H9 (cell line): ENCODE results near the gene PDZD8. TPM values are rescaled to one million over a fixed set of nuclear protein-coding genes. Genes with fewer than 3 reads are reported as not detected.
A peak's percentile ranks its signal among the peaks of the same experiment; 100 is the strongest.

Experiments
- DNase-seq: peaks from one replicate; pipeline ENCODE4 v3.0.0-alpha.2; 2017
- H2AFZ ChIP-seq: one replicate; pipeline ENCODE4 v1.6.1; 2013; ENCODE audit warnings: mild to moderate bottlenecking, low read length, control low read depth, moderate library complexity
- H2AK5ac ChIP-seq: 2 replicates; pipeline ENCODE4 v1.6.1; 2013; ENCODE audit warnings: low read length, control low read depth, mixed read lengths; ENCODE audit not compliant: insufficient read length
- H2BK120ac ChIP-seq: one replicate; pipeline ENCODE4 v1.6.1; 2013; ENCODE audit warnings: low read depth, mild to moderate bottlenecking, low read length, control low read depth, inconsistent platforms; ENCODE audit not compliant: poor library complexity, severe bottlenecking
- H2BK12ac ChIP-seq: 2 replicates; pipeline ENCODE4 v1.6.1; 2013; ENCODE audit warnings: low read length, control low read depth, mixed read lengths, low read depth; ENCODE audit not compliant: insufficient read length
- H2BK15ac ChIP-seq: 2 replicates; pipeline ENCODE4 v1.6.1; 2013; ENCODE audit warnings: low read depth, low read length, control low read depth
- H2BK20ac ChIP-seq: one replicate; pipeline ENCODE4 v1.6.1; 2013; ENCODE audit warnings: low read depth, mild to moderate bottlenecking, low read length, control low read depth, inconsistent platforms; ENCODE audit not compliant: poor library complexity, severe bottlenecking
- H2BK5ac ChIP-seq: 2 replicates; pipeline ENCODE4 v1.6.1; 2013; ENCODE audit warnings: low read length, control low read depth, mixed read lengths; ENCODE audit not compliant: insufficient read length
- H3K14ac ChIP-seq: 2 replicates; pipeline ENCODE4 v1.6.1; 2013; ENCODE audit warnings: low read length, control low read depth; ENCODE audit not compliant: insufficient read depth
- H3K18ac ChIP-seq: 2 replicates; pipeline ENCODE4 v1.6.1; 2013; ENCODE audit warnings: low read depth, mild to moderate bottlenecking, mixed read lengths, low read length, control low read depth; ENCODE audit not compliant: insufficient read length
- H3K23ac ChIP-seq: 2 replicates; pipeline ENCODE4 v1.6.1; 2013; ENCODE audit warnings: low read length, control low read depth, mixed read lengths, low read depth; ENCODE audit not compliant: insufficient read length
- H3K23me2 ChIP-seq: 2 replicates; pipeline ENCODE4 v1.6.1; 2013; ENCODE audit warnings: low read depth, mild to moderate bottlenecking, mixed read lengths, low read length, control low read depth; ENCODE audit not compliant: insufficient read length, poor library complexity, severe bottlenecking
- H3K27ac ChIP-seq: 2 replicates; pipeline ENCODE4 v1.5.1; 2013; ENCODE audit warnings: low read length, control low read depth, mixed read lengths, low read depth; ENCODE audit not compliant: insufficient read length
- H3K27me3 ChIP-seq: 2 replicates; pipeline ENCODE4 v1.6.1; 2013; ENCODE audit warnings: low read length, control low read depth, inconsistent platforms; ENCODE audit not compliant: insufficient read depth
- H3K4ac ChIP-seq: 2 replicates; pipeline ENCODE4 v1.6.1; 2013; ENCODE audit warnings: low read depth, mild to moderate bottlenecking, control low read depth, inconsistent platforms, low read length, moderate library complexity
- H3K4me1 ChIP-seq: 2 replicates; pipeline ENCODE4 v1.6.1; 2013; ENCODE audit warnings: low read length, control low read depth, inconsistent platforms; ENCODE audit not compliant: insufficient read depth
- H3K4me2 ChIP-seq: 2 replicates; pipeline ENCODE4 v1.6.1; 2013; ENCODE audit warnings: low read length, control low read depth, mixed read lengths; ENCODE audit not compliant: insufficient read length, insufficient read depth
- H3K56ac ChIP-seq: 2 replicates; pipeline ENCODE4 v1.6.1; 2013; ENCODE audit warnings: low read depth, mild to moderate bottlenecking, mixed read lengths, low read length, control low read depth; ENCODE audit not compliant: insufficient read length
- H3K79me1 ChIP-seq: 2 replicates; pipeline ENCODE4 v1.6.1; 2013; ENCODE audit warnings: low read depth, mild to moderate bottlenecking, moderate library complexity, low read length, control low read depth, inconsistent platforms; ENCODE audit not compliant: insufficient read depth, poor library complexity, severe bottlenecking
- H3K79me2 ChIP-seq: 2 replicates; pipeline ENCODE4 v1.6.1; 2013; ENCODE audit warnings: low read length, control low read depth, inconsistent platforms; ENCODE audit not compliant: insufficient read depth
- H3K9ac ChIP-seq: 2 replicates; pipeline ENCODE4 v1.6.1; 2013; ENCODE audit warnings: low read length, control low read depth, mixed read lengths; ENCODE audit not compliant: insufficient read length; ENCODE audit errors: extremely low read depth
- H3K9me3 ChIP-seq: one replicate; pipeline ENCODE4 v1.6.1; 2013; ENCODE audit warnings: low read depth, low read length, inconsistent platforms; ENCODE audit not compliant: control insufficient read depth
- H3T11ph ChIP-seq: one replicate; pipeline ENCODE4 v1.6.1; 2013; ENCODE audit warnings: mild to moderate bottlenecking, low read length, control low read depth, inconsistent platforms
- H4K20me1 ChIP-seq: one replicate; pipeline ENCODE4 v1.6.1; 2013; ENCODE audit not compliant: control insufficient read depth, insufficient read length, insufficient read depth
- H4K5ac ChIP-seq: 2 replicates; pipeline ENCODE4 v1.6.1; 2013; ENCODE audit warnings: low read depth, mild to moderate bottlenecking, mixed read lengths, low read length, control low read depth; ENCODE audit not compliant: insufficient read length
- H4K8ac ChIP-seq: replicated peaks from 2 replicates; pipeline ENCODE4 v1.6.1; 2013; ENCODE audit warnings: low read length, control low read depth, mixed read lengths, low read depth; ENCODE audit not compliant: insufficient read length
- H4K91ac ChIP-seq: 2 replicates; pipeline ENCODE4 v1.6.1; 2013; ENCODE audit warnings: low read depth, mild to moderate bottlenecking, moderate library complexity, mixed read lengths, low read length, control low read depth; ENCODE audit not compliant: insufficient read length
- H3K27ac Mint-ChIP-seq, 3 experiments: 2 replicates in 2 of 3; 3 replicates in 1 of 3; pipeline ENCODE4 v1.8.0; 2020 to 2021; ENCODE audit warnings: mixed read lengths in 3 of 3, mild to moderate bottlenecking in 1 of 3, moderate library complexity in 1 of 3
- H3K27me3 Mint-ChIP-seq: 2 replicates; pipeline ENCODE4 v1.8.0; 2021; ENCODE audit warnings: low read depth, mild to moderate bottlenecking, moderate library complexity, mixed read lengths
- H3K36me3 Mint-ChIP-seq, 3 experiments: 2 replicates in 2 of 3; 3 replicates in 1 of 3; pipeline ENCODE4 v1.8.0; 2020 to 2021; ENCODE audit warnings: low read depth in 3 of 3, mixed read lengths in 3 of 3; ENCODE audit not compliant: insufficient read depth in 1 of 3
- H3K4me1 Mint-ChIP-seq, 2 experiments: 2 replicates each; pipeline ENCODE4 v1.8.0; 2020; ENCODE audit warnings: mixed read lengths in 2 of 2
- H3K4me3 Mint-ChIP-seq, 2 experiments: 2 replicates in 1 of 2; 3 replicates in 1 of 2; pipeline ENCODE4 v1.8.0; 2020 to 2021; ENCODE audit warnings: mild to moderate bottlenecking in 2 of 2, mixed read lengths in 2 of 2, moderate library complexity in 1 of 2
- H3K9me3 Mint-ChIP-seq, 2 experiments: 2 replicates in 1 of 2; 3 replicates in 1 of 2; pipeline ENCODE4 v1.8.0; 2020; ENCODE audit warnings: mild to moderate bottlenecking in 2 of 2, mixed read lengths in 2 of 2, moderate library complexity in 1 of 2
- WGBS: extraction: QIAGEN DNeasy Blood & Tissue Kit; methylation state at CpG from one replicate; pipeline ENCODE4 v1.1.7; 2013; ENCODE audit warnings: missing lambda C conversion rate, low lambda C conversion rate, mixed read lengths; ENCODE audit not compliant: insufficient read length; ENCODE audit errors: extremely low coverage; 5-methylcytosine and 5-hydroxymethylcytosine counted together
- total RNA-seq: library from RNA; stranded (reverse); gene quantifications from 2 replicates; pipeline ENCODE4 v1.2.1, GENCODE V29; 2021
- TF ChIP-seq, protein P1 (sequence below): fragments of 200-600 bp; sonication (generic); conservative IDR thresholded peaks from 3 replicates; pipeline ENCODE4 v1.8.0; 2021; ENCODE audit warnings: antibody characterized with exemption, mild to moderate bottlenecking

The PDZD8 gene
- total RNA-seq, 1 experiment from 2014 or later, result 38.2 TPM

GRCh38 chr10:117339578-117339977 is 35.7 kb downstream of the PDZD8 start:
- no peak overlapping the region for H2AK5ac ChIP-seq
- no peak overlapping the region for H2BK12ac ChIP-seq
- DNase-seq, result no peak
- no peaks in the 10 kb centered on the region for H3K27me3 Mint-ChIP-seq
- H3K4me2 ChIP-seq, result no peak overlapping the region
- H4K20me1 ChIP-seq, result no peaks in the 10 kb centered on the region
- H3K56ac ChIP-seq, result no peak overlapping the region
- H3K18ac ChIP-seq, result no peak overlapping the region
- no peak overlapping the region for H3K4ac ChIP-seq
- no peak overlapping the region for H2BK120ac ChIP-seq
- H3K9me3 Mint-ChIP-seq, result no peaks in the 10 kb centered on the region
- no peak overlapping the region for H3K9ac ChIP-seq
- no peak overlapping the region for H3T11ph ChIP-seq
- H3K27ac ChIP-seq, result no peak overlapping the region
- H3K79me1 ChIP-seq, result peaks cover under 1% of the 10 kb centered on the region
- no peaks in the 10 kb centered on the region for H3K9me3 ChIP-seq
- H3K23ac ChIP-seq, result no peak overlapping the region
- peaks cover 6% of the 10 kb centered on the region; the same call in 1 of the 2 replicates for H3K79me2 ChIP-seq
- H2AFZ ChIP-seq, result no peak overlapping the region
- no peak overlapping the region for H2BK5ac ChIP-seq
- no peak overlapping the region for H4K91ac ChIP-seq
- TF ChIP-seq, protein P1, sequence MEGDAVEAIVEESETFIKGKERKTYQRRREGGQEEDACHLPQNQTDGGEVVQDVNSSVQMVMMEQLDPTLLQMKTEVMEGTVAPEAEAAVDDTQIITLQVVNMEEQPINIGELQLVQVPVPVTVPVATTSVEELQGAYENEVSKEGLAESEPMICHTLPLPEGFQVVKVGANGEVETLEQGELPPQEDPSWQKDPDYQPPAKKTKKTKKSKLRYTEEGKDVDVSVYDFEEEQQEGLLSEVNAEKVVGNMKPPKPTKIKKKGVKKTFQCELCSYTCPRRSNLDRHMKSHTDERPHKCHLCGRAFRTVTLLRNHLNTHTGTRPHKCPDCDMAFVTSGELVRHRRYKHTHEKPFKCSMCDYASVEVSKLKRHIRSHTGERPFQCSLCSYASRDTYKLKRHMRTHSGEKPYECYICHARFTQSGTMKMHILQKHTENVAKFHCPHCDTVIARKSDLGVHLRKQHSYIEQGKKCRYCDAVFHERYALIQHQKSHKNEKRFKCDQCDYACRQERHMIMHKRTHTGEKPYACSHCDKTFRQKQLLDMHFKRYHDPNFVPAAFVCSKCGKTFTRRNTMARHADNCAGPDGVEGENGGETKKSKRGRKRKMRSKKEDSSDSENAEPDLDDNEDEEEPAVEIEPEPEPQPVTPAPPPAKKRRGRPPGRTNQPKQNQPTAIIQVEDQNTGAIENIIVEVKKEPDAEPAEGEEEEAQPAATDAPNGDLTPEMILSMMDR, result no peak
- no peaks in the 10 kb centered on the region for H3K23me2 ChIP-seq
- peaks cover 13% of the 10 kb centered on the region for H3K4me1 ChIP-seq
- no peak overlapping the region for H2BK20ac ChIP-seq
- no CpG with 5 or more reads among the region's 1 CpG for WGBS
- H4K8ac ChIP-seq, result no peak overlapping the region
- H3K27ac Mint-ChIP-seq, result peak overlapping the region in 1 of 3 experiments; percentile 15; a peak in 2 of 7 replicates
- no peak overlapping the region for H3K14ac ChIP-seq
- no peaks in the 10 kb centered on the region for H3K27me3 ChIP-seq
- no peak overlapping the region for H4K5ac ChIP-seq
- no peak overlapping the region for H2BK15ac ChIP-seq
- peaks cover 33 to 40% of the 10 kb centered on the region in 2 experiments for H3K4me1 Mint-ChIP-seq
- H3K4me3 Mint-ChIP-seq, result no peak overlapping the region
- H3K36me3 Mint-ChIP-seq, result peaks cover 11 to 17% (median 17%) of the 10 kb centered on the region in 3 experiments; a peak in 6 of 7 replicates
